ENCODE results near the gene FCHSD1.

GRCh38 chr5:141664733-141665461 is 13.7 kb upstream of the FCHSD1 start:
- TF ChIP-seq, protein P1, sequence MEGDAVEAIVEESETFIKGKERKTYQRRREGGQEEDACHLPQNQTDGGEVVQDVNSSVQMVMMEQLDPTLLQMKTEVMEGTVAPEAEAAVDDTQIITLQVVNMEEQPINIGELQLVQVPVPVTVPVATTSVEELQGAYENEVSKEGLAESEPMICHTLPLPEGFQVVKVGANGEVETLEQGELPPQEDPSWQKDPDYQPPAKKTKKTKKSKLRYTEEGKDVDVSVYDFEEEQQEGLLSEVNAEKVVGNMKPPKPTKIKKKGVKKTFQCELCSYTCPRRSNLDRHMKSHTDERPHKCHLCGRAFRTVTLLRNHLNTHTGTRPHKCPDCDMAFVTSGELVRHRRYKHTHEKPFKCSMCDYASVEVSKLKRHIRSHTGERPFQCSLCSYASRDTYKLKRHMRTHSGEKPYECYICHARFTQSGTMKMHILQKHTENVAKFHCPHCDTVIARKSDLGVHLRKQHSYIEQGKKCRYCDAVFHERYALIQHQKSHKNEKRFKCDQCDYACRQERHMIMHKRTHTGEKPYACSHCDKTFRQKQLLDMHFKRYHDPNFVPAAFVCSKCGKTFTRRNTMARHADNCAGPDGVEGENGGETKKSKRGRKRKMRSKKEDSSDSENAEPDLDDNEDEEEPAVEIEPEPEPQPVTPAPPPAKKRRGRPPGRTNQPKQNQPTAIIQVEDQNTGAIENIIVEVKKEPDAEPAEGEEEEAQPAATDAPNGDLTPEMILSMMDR (IDR thresholded peaks at IDR 0.05) = peak; percentile 79 to 91 (median 84)
- TF ChIP-seq POLR2A (IDR thresholded peaks at IDR 0.05) = no peak
- no peak for TF ChIP-seq EP300 (IDR thresholded peaks at IDR 0.05)
